SK-N-SH (cell line): Measurements from ENCODE around the gene PUS1. TPM values are rescaled to one million over a fixed set of nuclear protein-coding genes. Genes with fewer than 3 reads are reported as not detected.
"Not testable (repeated sequence)": the region's sequence is repeated elsewhere in the genome, so short reads cannot be mapped to it uniquely, and the experiment has no call there.

Source experiments
- CTCF ChIA-PET: fragments of 300-600, 350-600 bp; formaldehyde crosslinking; extraction: SDS; loops from one replicate; lab custom pipeline; 2021; lab: Yijun Ruan, JAX
- POLR2A ChIA-PET: fragments of 350-600 bp; sonication (Branson Sonifier 250); formaldehyde crosslinking; extraction: SDS; loops from one replicate; lab custom pipeline; 2020; ENCODE audit warnings: antibody characterized with exemption, inconsistent platforms; lab: Yijun Ruan, JAX
- DNase-seq: peaks from one replicate; pipeline ENCODE4 v3.0.0; 2012
- H2AFZ ChIP-seq: fragments of 200-600 bp; sonication (generic); 2 replicates; pipeline ENCODE4 v1.8.1; 2016; ENCODE audit warnings: antibody characterized with exemption, mild to moderate bottlenecking, low read depth
- H3F3A ChIP-seq: fragments of 200-600 bp; sonication (generic); replicated peaks from 2 replicates; pipeline ENCODE3; 2016; ENCODE audit warnings: antibody characterized with exemption, mild to moderate bottlenecking; ENCODE audit not compliant: insufficient read depth
- H3K27ac ChIP-seq, 2 experiments: fragments of 200-500 bp in 1 of 2; fragments of 200-600 bp in 1 of 2; sonication (Bioruptor generic) in 1 of 2; sonication (generic), shearing (Covaris generic) in 1 of 2; 2 replicates each; pipeline versions ENCODE4 v1.5.1 to v1.6.1; 2014 to 2016; ENCODE audit warnings: low read depth in 2 of 2, inconsistent platforms in 1 of 2, low read length in 1 of 2, mild to moderate bottlenecking in 1 of 2, mixed read lengths in 1 of 2
- H3K27me3 ChIP-seq: fragments of 200-600 bp; sonication (generic), shearing (Covaris generic); 2 replicates; pipeline ENCODE4 v1.6.1; 2016; ENCODE audit warnings: mixed run types; ENCODE audit not compliant: insufficient read depth
- H3K36me3 ChIP-seq, 2 experiments: fragments of 200-500 bp in 1 of 2; fragments of 200-600 bp in 1 of 2; sonication (Bioruptor generic) in 1 of 2; sonication (generic) in 1 of 2; replicated peaks in 1 of 2; 2 replicates each; pipeline versions ENCODE3 to v1.5.1; 2014 to 2016; ENCODE audit warnings: low read length in 1 of 2, mild to moderate bottlenecking in 1 of 2; ENCODE audit not compliant: insufficient read depth in 2 of 2, control insufficient read depth in 1 of 2
- H3K4me1 ChIP-seq, 2 experiments: fragments of 200-500 bp in 1 of 2; fragments of 200-600 bp in 1 of 2; sonication (Bioruptor generic) in 1 of 2; sonication (generic), shearing (Covaris generic) in 1 of 2; 2 replicates each; pipeline versions ENCODE4 v1.5.1 to v1.6.1; 2014 to 2016; ENCODE audit warnings: low read depth in 1 of 2, low read length in 1 of 2, mixed run types in 1 of 2; ENCODE audit not compliant: insufficient read depth in 2 of 2, control insufficient read depth in 1 of 2
- H3K4me2 ChIP-seq: fragments of 200-600 bp; sonication (generic), shearing (Covaris generic); 2 replicates; pipeline ENCODE4 v1.6.1; 2017; ENCODE audit warnings: mixed run types
- H3K4me3 ChIP-seq, 2 experiments: fragments of 200-500 bp in 1 of 2; fragments of 200-600 bp in 1 of 2; sonication (Bioruptor generic) in 1 of 2; sonication (generic), shearing (Covaris generic) in 1 of 2; 2 replicates each; pipeline versions ENCODE4 v1.5.1 to v1.8.1; 2014 to 2016; ENCODE audit warnings: low read depth in 2 of 2, inconsistent platforms in 1 of 2, low read length in 1 of 2, mild to moderate bottlenecking in 1 of 2, mixed read lengths in 1 of 2, moderate library complexity in 1 of 2
- H3K79me2 ChIP-seq: fragments of 200-600 bp; sonication (generic); 2 replicates; pipeline ENCODE4 v1.8.1; 2017; ENCODE audit warnings: mild to moderate bottlenecking; ENCODE audit not compliant: insufficient read depth
- H3K9ac ChIP-seq: fragments of 200-600 bp; sonication (generic); 2 replicates; pipeline ENCODE4 v1.6.1; 2017; ENCODE audit warnings: mixed run types
- H3K9me2 ChIP-seq: fragments of 200-600 bp; sonication (generic); 2 replicates; pipeline ENCODE4 v1.6.1; 2017; ENCODE audit warnings: mixed run types
- H3K9me3 ChIP-seq: fragments of 200-600 bp; sonication (generic); 2 replicates; pipeline ENCODE4 v1.6.1; 2017; ENCODE audit warnings: mixed run types, mild to moderate bottlenecking, moderate library complexity
- H4K20me1 ChIP-seq: fragments of 200-600 bp; sonication (generic); 2 replicates; pipeline ENCODE4 v1.6.1; 2017; ENCODE audit warnings: mild to moderate bottlenecking, mixed run types; ENCODE audit not compliant: insufficient read depth
- FOXJ3 ChIP-seq: sonication (generic); formaldehyde crosslinking; IDR thresholded peaks from 2 replicates; pipeline ENCODE4 v1.5.1; 2020; ENCODE audit warnings: mild to moderate bottlenecking, missing genetic modification reagents
- FOXM1 ChIP-seq: IDR thresholded peaks from 2 replicates; pipeline ENCODE4 v1.4.0; 2012; ENCODE audit warnings: low read depth, mild to moderate bottlenecking
- RFX5 ChIP-seq: IDR thresholded peaks from 2 replicates; pipeline ENCODE4 v1.6.1; 2012; ENCODE audit warnings: mild to moderate bottlenecking, improper control_type of control experiment, low read length
- SIN3A ChIP-seq: IDR thresholded peaks from 2 replicates; pipeline ENCODE4 v1.6.1; 2012; ENCODE audit warnings: low read depth, mild to moderate bottlenecking, low read length, moderate library complexity, borderline replicate concordance
- TCF12 ChIP-seq: IDR thresholded peaks from 2 replicates; pipeline ENCODE4 v1.4.0; 2012
- WGBS: methylation state at CpG from one replicate; pipeline ENCODE4 v1.1.6; 2017; ENCODE audit warnings: low lambda C conversion rate; 5-methylcytosine and 5-hydroxymethylcytosine counted together
- polyA plus RNA-seq, 3 experiments: library from polyadenylated mRNA; depleted of rRNA; stranded (reverse); fragments of >200 nt; gene quantifications; 2 replicates each; pipeline ENCODE4 v1.2.3, GENCODE V29; 2012
- TF ChIP-seq, protein P1 (sequence below): fragments of 150-350 bp; IDR thresholded peaks from 2 replicates; pipeline ENCODE4 v1.6.1; 2017; ENCODE audit warnings: antibody characterized with exemption, low read length, low read depth, borderline replicate concordance
- TF ChIP-seq, protein P2 (sequence below): fragments of 200-600 bp; sonication (generic); IDR thresholded peaks from 2 replicates; pipeline ENCODE4 v1.6.1; 2017; ENCODE audit warnings: antibody characterized with exemption, mild to moderate bottlenecking, moderate library complexity

Gene PUS1
- polyA plus RNA-seq, 1 of the 3 experiments (the other 2 are of a cell fraction) = 53.1 TPM

DNA sequence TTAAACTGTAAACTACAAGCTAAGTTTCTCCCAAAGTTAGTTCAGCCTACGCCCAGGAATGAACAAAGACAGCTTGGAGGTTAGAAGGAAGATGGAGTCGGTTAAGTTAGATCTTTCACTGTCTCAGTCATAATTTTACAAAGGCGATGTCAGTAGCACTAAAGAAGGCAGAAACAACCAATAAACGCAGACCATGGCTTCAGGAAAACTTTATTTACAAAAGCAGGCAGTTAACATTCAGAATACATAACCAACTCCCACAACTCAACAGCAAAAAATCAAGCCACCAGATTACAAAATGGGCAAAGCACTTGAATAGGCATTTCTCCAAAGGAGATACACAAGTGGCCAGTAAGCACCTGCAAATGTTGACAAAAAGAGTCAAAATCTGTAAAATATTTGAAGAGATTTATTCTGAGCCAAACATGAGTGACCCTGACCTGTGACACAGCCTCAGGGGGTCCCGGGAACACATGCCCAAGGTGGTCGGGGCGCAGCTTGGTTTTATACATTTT, 43.5 kb upstream of the PUS1 start:
- Histone ChIP-seq H3K36me3 (no peaks in the 10 kb centered on the region), H3K4me3 (no peak overlapping the region), H3K79me2 (no peaks in the 10 kb centered on the region), H3K4me2 (no peak overlapping the region), H3K27me3 (no peaks in the 10 kb centered on the region), H3F3A (no peaks in the 10 kb centered on the region), H2AFZ (no peak overlapping the region), H4K20me1 (no peaks in the 10 kb centered on the region), H3K27ac (no peak overlapping the region), H3K9me3 (no peaks in the 10 kb centered on the region), H3K9ac (no peak overlapping the region), H3K9me2 (no peaks in the 10 kb centered on the region), H3K4me1 (no peaks in the 10 kb centered on the region)
- WGBS = 74% methylated on average over 7 of the region's 7 CpGs
- TF ChIP-seq, protein P1, sequence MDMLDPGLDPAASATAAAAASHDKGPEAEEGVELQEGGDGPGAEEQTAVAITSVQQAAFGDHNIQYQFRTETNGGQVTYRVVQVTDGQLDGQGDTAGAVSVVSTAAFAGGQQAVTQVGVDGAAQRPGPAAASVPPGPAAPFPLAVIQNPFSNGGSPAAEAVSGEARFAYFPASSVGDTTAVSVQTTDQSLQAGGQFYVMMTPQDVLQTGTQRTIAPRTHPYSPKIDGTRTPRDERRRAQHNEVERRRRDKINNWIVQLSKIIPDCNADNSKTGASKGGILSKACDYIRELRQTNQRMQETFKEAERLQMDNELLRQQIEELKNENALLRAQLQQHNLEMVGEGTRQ = no peak
- TF ChIP-seq SIN3A (no peak), RFX5 (no peak), FOXJ3 (CRISPR knock-in tag) (no peak), FOXM1 (no peak), TCF12 (no peak)
- TF ChIP-seq, protein P2, sequence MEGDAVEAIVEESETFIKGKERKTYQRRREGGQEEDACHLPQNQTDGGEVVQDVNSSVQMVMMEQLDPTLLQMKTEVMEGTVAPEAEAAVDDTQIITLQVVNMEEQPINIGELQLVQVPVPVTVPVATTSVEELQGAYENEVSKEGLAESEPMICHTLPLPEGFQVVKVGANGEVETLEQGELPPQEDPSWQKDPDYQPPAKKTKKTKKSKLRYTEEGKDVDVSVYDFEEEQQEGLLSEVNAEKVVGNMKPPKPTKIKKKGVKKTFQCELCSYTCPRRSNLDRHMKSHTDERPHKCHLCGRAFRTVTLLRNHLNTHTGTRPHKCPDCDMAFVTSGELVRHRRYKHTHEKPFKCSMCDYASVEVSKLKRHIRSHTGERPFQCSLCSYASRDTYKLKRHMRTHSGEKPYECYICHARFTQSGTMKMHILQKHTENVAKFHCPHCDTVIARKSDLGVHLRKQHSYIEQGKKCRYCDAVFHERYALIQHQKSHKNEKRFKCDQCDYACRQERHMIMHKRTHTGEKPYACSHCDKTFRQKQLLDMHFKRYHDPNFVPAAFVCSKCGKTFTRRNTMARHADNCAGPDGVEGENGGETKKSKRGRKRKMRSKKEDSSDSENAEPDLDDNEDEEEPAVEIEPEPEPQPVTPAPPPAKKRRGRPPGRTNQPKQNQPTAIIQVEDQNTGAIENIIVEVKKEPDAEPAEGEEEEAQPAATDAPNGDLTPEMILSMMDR = no peak
- DNase-seq = no peak
- CTCF ChIA-PET = no interaction called here
- POLR2A ChIA-PET = no interaction called here

DNA sequence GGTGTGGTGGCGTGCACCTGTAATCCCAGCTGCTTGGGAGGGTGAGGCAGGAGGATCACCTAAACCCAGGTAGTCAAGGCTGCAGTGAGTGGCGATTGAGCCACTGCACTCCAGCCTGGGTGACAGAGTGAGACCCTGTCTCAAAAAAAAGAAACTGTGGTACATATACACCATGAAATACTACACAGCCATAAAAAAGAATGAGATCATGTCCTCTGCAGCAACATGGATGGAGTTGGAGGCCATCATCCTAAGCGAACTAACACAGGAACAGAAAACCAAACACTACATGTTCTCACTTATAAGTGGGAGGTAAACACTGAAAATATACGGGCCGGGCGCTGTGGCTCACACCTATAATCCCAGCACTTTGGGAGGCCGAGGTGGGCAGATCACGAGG, 37.4 kb upstream of the PUS1 start:
- H3K36me3 ChIP-seq, DNase-seq, H3K27me3 ChIP-seq, H3K4me3 ChIP-seq, H3K9me2 ChIP-seq, H2AFZ ChIP-seq, H3K4me2 ChIP-seq, CTCF ChIA-PET, H3K27ac ChIP-seq, H3K9me3 ChIP-seq, H3K79me2 ChIP-seq, H3K9ac ChIP-seq, H4K20me1 ChIP-seq, H3F3A ChIP-seq, POLR2A ChIA-PET: not testable (repeated sequence)
- 82% methylated on average over 8 of the region's 8 CpGs for WGBS
- peaks cover 7 to 14% of the 10 kb centered on the region in 2 experiments; a peak in 1 of 4 replicates for H3K4me1 ChIP-seq
